HG03575 (cell line): Measurements from ENCODE around the gene SPPL3.
"Not testable (repeated sequence)": the region's sequence is repeated elsewhere in the genome, so short reads cannot be mapped to it uniquely, and the experiment has no call there.

Experiments used
- ATAC-seq: cut with Tn5 transposase; IDR thresholded peaks from one replicate; pipeline ENCODE4 v1.9.1; 2021; ENCODE audit not compliant: unreplicated experiment, insufficient number of reproducible peaks, low FRiP score; ENCODE audit errors: extremely low read depth

The SPPL3 gene

GRCh38 chr12:120925740-120926563, 21.8 kb upstream of the SPPL3 start:
- ATAC-seq: no peak

- ATAC-seq: no peak
These were observed 18.1 kb upstream of the SPPL3 start for GRCh38 chr12:120922279-120922678.

GRCh38 chr12:120921637-120922036, 17.5 kb upstream of the SPPL3 start:
- no peak for ATAC-seq

GRCh38 chr12:120920178-120920577, 16.0 kb upstream of the SPPL3 start:
- no peak for ATAC-seq

GRCh38 chr12:120917748-120918147, 13.6 kb upstream of the SPPL3 start:
- no peak for ATAC-seq

- no peak for ATAC-seq
These were observed 12.4 kb upstream of the SPPL3 start for GRCh38 chr12:120916561-120916960.

- no peak for ATAC-seq
These were observed 10.6 kb upstream of the SPPL3 start for GRCh38 chr12:120914794-120915193.

GRCh38 chr12:120909633-120910298, 5.6 kb upstream of the SPPL3 start:
- no peak for ATAC-seq

GRCh38 chr12:120905856-120906384, 1.8 kb upstream of the SPPL3 start:
- no peak for ATAC-seq

GRCh38 chr12:120903412-120904196, 554 bp downstream of the SPPL3 start:
- no peak for ATAC-seq

- ATAC-seq: no peak
These were observed 1.2 kb downstream of the SPPL3 start for GRCh38 chr12:120902846-120903411.

- ATAC-seq: no peak
These were observed 2.3 kb downstream of the SPPL3 start for GRCh38 chr12:120901818-120902217.

- ATAC-seq: not testable (repeated sequence)
These were observed 3.1 kb downstream of the SPPL3 start for GRCh38 chr12:120901101-120901500.

- no peak for ATAC-seq
These were observed 8.6 kb downstream of the SPPL3 start for GRCh38 chr12:120895532-120895931.

GRCh38 chr12:120892265-120892664, 11.9 kb downstream of the SPPL3 start:
- no peak for ATAC-seq

- no peak for ATAC-seq
These were observed 13.2 kb downstream of the SPPL3 start for GRCh38 chr12:120890963-120891362.

GRCh38 chr12:120887253-120888043, 16.7 kb downstream of the SPPL3 start:
- ATAC-seq: no peak

- no peak for ATAC-seq
These were observed 17.7 kb downstream of the SPPL3 start for GRCh38 chr12:120886199-120887018.
